Vagina (tissue), 2 donors: ENCODE results near the gene GJB2. TPM values are rescaled to one million over a fixed set of nuclear protein-coding genes. Genes with fewer than 3 reads are reported as not detected.

Source experiments
- DNase-seq, 2 donors: peaks; one replicate each; pipeline ENCODE4 v3.0.0-alpha.2; 2017; ENCODE audit errors: extremely low spot score in 2 of 2
- H3K27ac ChIP-seq: fragments of 200-600 bp; sonication (generic); one replicate; pipeline ENCODE4 v1.5.1; 2019
- H3K27me3 ChIP-seq: fragments of 200-600 bp; sonication (generic); one replicate; pipeline ENCODE4 v1.5.1; 2019
- H3K36me3 ChIP-seq, 2 donors: fragments of 200-600 bp; sonication (generic); one replicate each; pipeline ENCODE4 v1.5.1; 2017 to 2019
- H3K4me1 ChIP-seq: fragments of 200-600 bp; sonication (generic); one replicate; pipeline ENCODE4 v1.5.1; 2019
- H3K4me3 ChIP-seq, 2 donors: fragments of 200-600 bp; sonication (generic); 1 replicate in 1 of 2; 2 replicates in 1 of 2; pipeline ENCODE4 v1.5.1; 2016 to 2019
- H3K9me3 ChIP-seq: fragments of 200-600 bp; sonication (generic); one replicate; pipeline ENCODE4 v1.5.1; 2019
- POLR2A ChIP-seq, 2 donors: fragments of 450-650 bp; IDR thresholded peaks; one replicate each; pipeline ENCODE4 v1.6.1; 2017; ENCODE audit warnings: antibody characterized with exemption in 2 of 2, mild to moderate bottlenecking in 2 of 2, moderate library complexity in 2 of 2
- POLR2AphosphoS5 ChIP-seq, 2 donors: sonication (generic); formaldehyde crosslinking; IDR thresholded peaks; one replicate each; pipeline ENCODE4 v1.9.0; 2017; ENCODE audit warnings: antibody characterized with exemption in 2 of 2, mild to moderate bottlenecking in 2 of 2, low read depth in 1 of 2; ENCODE audit not compliant: insufficient read depth in 1 of 2
- intact Hi-C: fragments of 100-400 bp; cut with DNase I; formaldehyde crosslinking; loops from one replicate; pipeline ENCODE4 v1.15.1; 2023
- total RNA-seq: library from RNA; depleted of rRNA; stranded (reverse); fragments of >200 nt; gene quantifications from one replicate; pipeline ENCODE4 v1.2.3, GENCODE V29; 2016
- TF ChIP-seq, protein P1 (sequence below), 3 experiments: fragments of 450-650 bp in 2 of 3; fragments of 200-600 bp in 1 of 3; sonication (generic) in 1 of 3; IDR thresholded peaks; one replicate each; pipeline ENCODE4 v1.5.1; 2017 to 2019; ENCODE audit warnings: antibody characterized with exemption in 3 of 3, mild to moderate bottlenecking in 2 of 3, moderate library complexity in 2 of 3

GJB2 gene
- total RNA-seq, result 217 TPM

DNA sequence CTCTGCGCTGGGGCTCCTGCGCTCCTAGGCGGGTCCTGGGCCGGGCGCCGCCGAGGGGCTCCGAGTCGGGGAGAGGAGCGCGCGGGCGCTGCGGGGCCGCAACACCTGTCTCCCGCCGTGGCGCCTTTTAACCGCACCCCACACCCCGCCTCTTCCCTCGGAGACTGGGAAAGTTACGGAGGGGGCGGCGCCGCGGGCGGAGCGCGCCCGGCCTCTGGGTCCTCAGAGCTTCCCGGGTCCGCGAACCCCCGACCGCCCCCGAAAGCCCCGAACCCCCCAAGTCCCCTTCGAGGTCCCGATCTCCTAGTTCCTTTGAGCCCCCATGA is at the start of gene GJB2:
GJB2 (minus strand) TSS at position 103 of the 326 bp plus-strand sequence. CDS start 3,357 bp downstream, outside the sequence.
- Histone ChIP-seq H3K4me1 (peaks cover 39% of the 10 kb centered on the region), H3K4me3 (peak within 1 kb of the TSS; percentile 54 to 59), H3K9me3 (no peaks in the 10 kb centered on the region), H3K27me3 (peaks cover 16% of the 10 kb centered on the region), H3K36me3 (no peaks in the 10 kb centered on the region), H3K27ac (peak within 1 kb of the TSS; percentile 65)
- TF ChIP-seq POLR2AphosphoS5 (IDR thresholded peaks at IDR 0.05; ENCODE audit: insufficient read depth in 1 of 2, low read depth in 1 of 2), result no peak
- TF ChIP-seq, protein P1, sequence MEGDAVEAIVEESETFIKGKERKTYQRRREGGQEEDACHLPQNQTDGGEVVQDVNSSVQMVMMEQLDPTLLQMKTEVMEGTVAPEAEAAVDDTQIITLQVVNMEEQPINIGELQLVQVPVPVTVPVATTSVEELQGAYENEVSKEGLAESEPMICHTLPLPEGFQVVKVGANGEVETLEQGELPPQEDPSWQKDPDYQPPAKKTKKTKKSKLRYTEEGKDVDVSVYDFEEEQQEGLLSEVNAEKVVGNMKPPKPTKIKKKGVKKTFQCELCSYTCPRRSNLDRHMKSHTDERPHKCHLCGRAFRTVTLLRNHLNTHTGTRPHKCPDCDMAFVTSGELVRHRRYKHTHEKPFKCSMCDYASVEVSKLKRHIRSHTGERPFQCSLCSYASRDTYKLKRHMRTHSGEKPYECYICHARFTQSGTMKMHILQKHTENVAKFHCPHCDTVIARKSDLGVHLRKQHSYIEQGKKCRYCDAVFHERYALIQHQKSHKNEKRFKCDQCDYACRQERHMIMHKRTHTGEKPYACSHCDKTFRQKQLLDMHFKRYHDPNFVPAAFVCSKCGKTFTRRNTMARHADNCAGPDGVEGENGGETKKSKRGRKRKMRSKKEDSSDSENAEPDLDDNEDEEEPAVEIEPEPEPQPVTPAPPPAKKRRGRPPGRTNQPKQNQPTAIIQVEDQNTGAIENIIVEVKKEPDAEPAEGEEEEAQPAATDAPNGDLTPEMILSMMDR (IDR thresholded peaks at IDR 0.05), result no peak
- no peak for TF ChIP-seq POLR2A (IDR thresholded peaks at IDR 0.05)
- intact Hi-C loops, result loop anchor here (5.0 to 10.0 kb wide), 2 partner anchors 292 to 990 kb away; no protein-coding TSS in a partner anchor
- peak in 1 of 2 donors; percentile 76 for DNase-seq

DNA sequence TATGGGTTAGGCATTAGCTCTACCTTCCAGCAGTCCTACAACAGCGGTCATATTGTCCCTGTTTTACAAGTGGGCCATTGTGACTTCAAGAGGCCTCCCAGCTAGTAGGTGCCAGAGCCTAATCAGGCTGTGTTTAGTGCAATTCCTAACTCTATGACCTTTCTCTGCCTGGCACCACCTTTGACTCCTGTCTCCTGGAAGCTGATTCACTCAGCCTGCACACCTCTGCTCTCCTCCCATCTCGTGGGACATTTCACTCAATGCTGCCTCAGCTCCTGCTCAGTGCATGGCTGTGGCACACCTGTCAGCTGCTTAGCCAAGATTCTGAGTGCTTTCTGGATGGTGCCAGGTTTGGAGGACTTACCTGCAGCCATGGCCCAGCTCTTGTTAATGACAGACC is 48.9 kb upstream of the GJB2 start:
- Histone ChIP-seq H3K27me3 (no peaks in the 10 kb centered on the region), H3K4me3 (no peak overlapping the region), H3K27ac (no peak overlapping the region), H3K9me3 (no peaks in the 10 kb centered on the region), H3K4me1 (no peaks in the 10 kb centered on the region), H3K36me3 (no peaks in the 10 kb centered on the region)
- intact Hi-C loops, result no loop called here
- no peak for DNase-seq
- no peak for TF ChIP-seq POLR2A (IDR thresholded peaks at IDR 0.05)
- no peak for TF ChIP-seq POLR2AphosphoS5 (IDR thresholded peaks at IDR 0.05; ENCODE audit: insufficient read depth in 1 of 2, low read depth in 1 of 2)
- TF ChIP-seq, protein P1 (IDR thresholded peaks at IDR 0.05), result no peak

DNA sequence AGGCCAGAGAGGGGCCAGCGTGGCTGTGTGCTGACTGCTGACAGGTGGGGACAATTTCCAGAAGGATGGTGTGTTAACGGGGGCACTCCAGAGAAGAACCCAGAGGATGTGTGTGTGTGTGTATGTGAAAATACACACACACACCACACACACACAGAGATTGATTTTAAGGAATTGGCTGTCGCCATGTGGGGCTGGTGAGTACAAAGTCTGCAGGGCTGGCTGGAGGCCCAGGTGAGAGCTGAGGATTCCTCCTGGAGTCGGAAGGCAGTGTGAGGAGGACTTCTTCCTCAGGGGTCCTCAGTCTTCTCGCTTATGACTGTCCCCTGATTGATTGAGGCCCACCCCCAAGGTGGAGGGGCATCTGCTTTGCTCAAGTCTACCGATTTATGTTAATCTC is 47.0 kb upstream of the GJB2 start:
- intact Hi-C loops, result no loop called here
- no peak for DNase-seq
- H3K4me3 ChIP-seq, result no peak overlapping the region
- no peaks in the 10 kb centered on the region for H3K36me3 ChIP-seq
- TF ChIP-seq POLR2AphosphoS5 (IDR thresholded peaks at IDR 0.05; ENCODE audit: insufficient read depth in 1 of 2, low read depth in 1 of 2) (no peak), POLR2A (IDR thresholded peaks at IDR 0.05) (no peak)
- TF ChIP-seq, protein P1 (IDR thresholded peaks at IDR 0.05), result no peak
- H3K27ac ChIP-seq, result no peak overlapping the region
- no peaks in the 10 kb centered on the region for H3K4me1 ChIP-seq
- no peaks in the 10 kb centered on the region for H3K27me3 ChIP-seq
- no peaks in the 10 kb centered on the region for H3K9me3 ChIP-seq

DNA sequence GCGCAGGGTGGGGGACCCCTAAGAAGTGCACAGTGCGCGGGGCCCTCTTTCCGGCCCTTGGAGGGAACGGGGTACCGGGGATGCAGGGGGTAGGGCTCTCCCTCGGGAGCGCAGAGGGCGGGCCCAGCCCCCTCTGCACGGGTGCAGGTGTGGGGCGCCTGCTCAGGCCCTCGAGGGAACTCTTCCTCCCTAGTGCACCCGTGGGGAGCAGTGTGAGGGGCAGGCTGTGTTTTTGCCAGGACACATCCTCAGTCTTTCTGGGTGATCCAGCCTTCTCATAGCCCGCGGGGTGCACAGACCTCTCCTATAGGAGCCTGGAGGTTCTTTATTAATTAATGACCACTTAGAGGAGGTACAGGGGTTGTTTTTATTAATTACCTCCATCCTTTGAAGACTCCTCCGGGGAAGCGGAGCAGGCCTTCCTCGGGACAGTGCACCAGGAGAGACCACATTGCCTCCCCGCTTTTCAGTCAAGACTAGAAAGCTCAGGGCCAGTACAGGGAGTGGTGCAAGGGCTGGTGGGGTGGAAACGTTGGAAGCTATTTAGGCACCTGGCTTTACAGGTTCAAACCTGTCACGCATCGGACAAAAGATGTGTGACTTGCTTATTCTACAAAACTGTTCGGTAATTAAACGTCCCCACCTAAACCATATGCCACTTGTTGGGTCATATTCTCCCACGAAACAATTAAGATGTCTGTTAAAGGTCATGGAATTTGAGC is 40.0 kb upstream of the GJB2 start:
- peak overlapping the region; percentile 34 to 51 for H3K4me3 ChIP-seq
- TF ChIP-seq POLR2AphosphoS5 (IDR thresholded peaks at IDR 0.05; ENCODE audit: insufficient read depth in 1 of 2, low read depth in 1 of 2) (no peak), POLR2A (IDR thresholded peaks at IDR 0.05) (no peak)
- TF ChIP-seq, protein P1 (IDR thresholded peaks at IDR 0.05), result no peak
- DNase-seq, result no peak
- H3K4me1 ChIP-seq, result peaks cover 19% of the 10 kb centered on the region
- no peaks in the 10 kb centered on the region for H3K9me3 ChIP-seq
- H3K36me3 ChIP-seq, result no peaks in the 10 kb centered on the region
- H3K27ac ChIP-seq, result peak overlapping the region; percentile 66
- no peaks in the 10 kb centered on the region for H3K27me3 ChIP-seq
- intact Hi-C loops, result no loop called here

DNA sequence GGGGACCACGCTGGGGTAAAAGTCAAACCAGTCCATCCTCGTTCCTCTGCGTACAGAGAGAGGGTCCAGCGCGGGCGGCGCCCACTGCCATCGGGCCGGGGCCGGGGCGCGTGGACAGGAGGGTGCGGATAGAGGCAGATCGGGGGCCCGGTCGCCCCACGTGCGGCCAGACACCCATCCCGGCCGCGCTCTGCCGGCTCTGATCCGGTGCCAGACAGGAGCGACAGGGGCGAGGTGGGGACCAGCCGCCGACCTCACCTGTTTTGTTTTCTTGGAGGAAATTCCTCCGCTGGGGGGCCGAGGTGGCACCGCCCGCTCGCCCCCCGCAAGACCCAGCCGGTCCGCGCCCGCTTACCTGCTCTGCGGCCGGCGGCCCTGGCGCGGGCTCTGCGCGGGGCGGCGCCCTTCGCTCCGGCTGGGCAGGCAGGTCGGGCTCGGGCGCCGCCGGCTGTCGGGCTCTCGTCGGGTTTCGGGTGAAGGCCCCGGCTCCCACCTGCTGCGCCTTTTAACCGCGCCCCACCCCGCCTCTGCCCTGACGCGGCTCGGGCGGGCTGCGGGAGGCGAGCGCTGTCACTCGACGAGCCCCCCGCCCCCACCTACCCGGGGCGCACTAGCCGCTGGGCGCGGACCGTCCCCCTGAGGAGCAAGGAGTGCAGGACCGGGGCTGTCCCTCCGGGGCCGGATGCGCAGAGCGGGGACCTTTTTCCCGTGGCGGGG is 39.3 kb upstream of the GJB2 start, which contains the start of gene GJB6:
GJB6 (minus strand) TSS at position 481 of the 717 bp plus-strand sequence. CDS start 8,839 bp downstream, outside the sequence.
- Histone ChIP-seq H3K9me3 (no peaks in the 10 kb centered on the region), H3K27me3 (no peaks in the 10 kb centered on the region), H3K27ac (peak within 1 kb of the TSS; percentile 66), H3K4me1 (peaks cover 19% of the 10 kb centered on the region), H3K4me3 (peak within 1 kb of the TSS; percentile 34 to 51), H3K36me3 (no peaks in the 10 kb centered on the region)
- DNase-seq, result no peak
- TF ChIP-seq POLR2A (IDR thresholded peaks at IDR 0.05) (no peak), POLR2AphosphoS5 (IDR thresholded peaks at IDR 0.05; ENCODE audit: insufficient read depth in 1 of 2, low read depth in 1 of 2) (no peak)
- TF ChIP-seq, protein P1 (IDR thresholded peaks at IDR 0.05), result no peak
- intact Hi-C loops, result no loop called here
